ENCODE measurements around the gene TCF23.

DNA sequence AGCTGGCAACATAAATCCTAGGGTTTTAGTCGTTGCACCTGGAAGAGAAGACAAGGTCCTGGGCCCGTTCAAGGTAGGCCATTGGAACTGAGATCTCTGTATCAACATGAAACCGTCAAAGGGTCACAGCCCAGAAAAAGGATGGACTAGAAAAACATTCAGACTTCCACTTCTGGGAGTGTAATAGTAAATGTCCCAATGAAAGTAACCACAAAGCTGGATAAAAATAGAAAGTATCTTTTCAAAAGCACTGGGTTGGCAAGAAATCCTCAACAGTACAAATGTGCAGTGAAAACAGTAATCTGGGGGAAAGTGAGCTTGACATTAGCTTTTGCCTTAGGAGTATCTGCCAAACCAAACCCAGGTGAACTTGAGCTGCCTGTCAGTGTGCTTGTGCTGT, 42.8 kb upstream of the TCF23 start:
- TF ChIP-seq CTCF (conservative IDR thresholded peaks at IDR 0.05; ENCODE audit: low read depth, low read length), result no peak
- no peak for TF ChIP-seq EZH2 (IDR thresholded peaks at IDR 0.05; ENCODE audit: low read length, unreplicated experiment)

All from PC-3 (cell line).